SK-N-SH treated with all-trans-retinoic acid at 6 μM for 48 hours (cell line): ENCODE data around the gene KRT31.

Experiments used
- ATAC-seq: fragments of 200-7000 bp; cut with Tn5 transposase; 3 replicates; pipeline ENCODE4 v1.9.1; 2020; ENCODE audit warnings: mild to moderate bottlenecking, moderate library complexity
- ARNTL ChIP-seq: fragments of 450-650 bp; formaldehyde crosslinking; IDR thresholded peaks from 2 replicates; pipeline ENCODE4 v1.5.0; 2020; ENCODE audit warnings: low read depth, mild to moderate bottlenecking, moderate library complexity, borderline replicate concordance
- BACH2 ChIP-seq: fragments of 250-450 bp; sonication (Bioruptor Pico); IDR thresholded peaks from 2 replicates; pipeline ENCODE4 v1.9.0; 2021; ENCODE audit warnings: mild to moderate bottlenecking, borderline replicate concordance
- CSDC2 ChIP-seq: fragments of 250-450 bp; sonication (Bioruptor Pico); IDR thresholded peaks from 2 replicates; pipeline ENCODE4 v1.5.0; 2020; ENCODE audit warnings: mild to moderate bottlenecking, moderate library complexity
- CSRNP3 ChIP-seq: fragments of 250-450 bp; sonication (Bioruptor Pico); IDR thresholded peaks from 2 replicates; pipeline ENCODE4 v1.5.1; 2021; ENCODE audit warnings: mild to moderate bottlenecking, moderate library complexity
- ESRRG ChIP-seq: fragments of 250-450 bp; sonication (Bioruptor Pico); IDR thresholded peaks from 2 replicates; pipeline ENCODE4 v1.6.1; 2021; ENCODE audit warnings: mild to moderate bottlenecking
- GLIS3 ChIP-seq: fragments of 250-450 bp; sonication (Bioruptor Pico); IDR thresholded peaks from 2 replicates; pipeline ENCODE4 v1.5.0; 2020; ENCODE audit warnings: mild to moderate bottlenecking, moderate library complexity
- ISL1 ChIP-seq: fragments of 250-450 bp; sonication (Bioruptor Pico); IDR thresholded peaks from 2 replicates; pipeline ENCODE4 v2.1.2; 2022; ENCODE audit warnings: mild to moderate bottlenecking, moderate library complexity
- OSR1 ChIP-seq: fragments of 250-450 bp; sonication (Bioruptor Pico); IDR thresholded peaks from 2 replicates; pipeline ENCODE4 v1.8.0; 2022; ENCODE audit warnings: moderate library complexity, mild to moderate bottlenecking, inconsistent platforms
- PPARA ChIP-seq: fragments of 250-450 bp; sonication (Bioruptor Pico); IDR thresholded peaks from 2 replicates; pipeline ENCODE4 v1.5.0; 2020; ENCODE audit warnings: mild to moderate bottlenecking, borderline replicate concordance
- RARB ChIP-seq: fragments of 250-450 bp; sonication (Bioruptor Pico); IDR thresholded peaks from 2 replicates; pipeline ENCODE4 v1.8.0; 2021; ENCODE audit warnings: mild to moderate bottlenecking, moderate library complexity
- SNAI2 ChIP-seq: fragments of 250-450 bp; sonication (Bioruptor Pico); IDR thresholded peaks from 2 replicates; pipeline ENCODE4 v1.5.0; 2020; ENCODE audit warnings: mild to moderate bottlenecking, moderate library complexity
- TCF4 ChIP-seq: fragments of 250-450 bp; sonication (Bioruptor Pico); IDR thresholded peaks from 2 replicates; pipeline ENCODE4 v1.8.0; 2021; ENCODE audit warnings: mild to moderate bottlenecking, moderate library complexity, borderline replicate concordance
- TOX ChIP-seq: fragments of 250-450 bp; sonication (Bioruptor Pico); IDR thresholded peaks from 2 replicates; pipeline ENCODE4 v1.8.0; 2021; ENCODE audit warnings: mild to moderate bottlenecking, moderate library complexity, borderline replicate concordance
- ZC3H10 ChIP-seq: fragments of 250-450 bp; sonication (Bioruptor Pico); IDR thresholded peaks from 2 replicates; pipeline ENCODE4 v1.5.1; 2021; ENCODE audit warnings: mild to moderate bottlenecking, moderate library complexity
- ZFP3 ChIP-seq: fragments of 250-450 bp; sonication (Bioruptor Pico); IDR thresholded peaks from 2 replicates; pipeline ENCODE4 v1.5.0; 2020; ENCODE audit warnings: mild to moderate bottlenecking, moderate library complexity
- ZFP30 ChIP-seq: fragments of 450-650 bp; formaldehyde crosslinking; IDR thresholded peaks from 2 replicates; pipeline ENCODE4 v1.5.0; 2022; ENCODE audit warnings: mild to moderate bottlenecking, moderate library complexity
- ZNF565 ChIP-seq: fragments of 450-650 bp; formaldehyde crosslinking; conservative IDR thresholded peaks from 2 replicates; pipeline ENCODE4 v1.5.0; 2020; ENCODE audit warnings: low read depth, mild to moderate bottlenecking, moderate library complexity
- ZNF70 ChIP-seq: fragments of 450-650 bp; formaldehyde crosslinking; IDR thresholded peaks from 2 replicates; pipeline ENCODE4 v1.5.0; 2020; ENCODE audit warnings: mild to moderate bottlenecking, moderate library complexity
- ZNF8 ChIP-seq: fragments of 450-650 bp; formaldehyde crosslinking; IDR thresholded peaks from 2 replicates; pipeline ENCODE4 v1.5.0; 2020; ENCODE audit warnings: mild to moderate bottlenecking, moderate library complexity
- TF ChIP-seq, protein P1 (sequence below): fragments of 250-450 bp; sonication (Bioruptor Pico); IDR thresholded peaks from 2 replicates; pipeline ENCODE4 v1.5.1; 2020; ENCODE audit warnings: low read depth, mild to moderate bottlenecking, moderate library complexity
- TF ChIP-seq, protein P2 (sequence below): fragments of 250-450 bp; sonication (Bioruptor Pico); IDR thresholded peaks from 2 replicates; pipeline ENCODE4 v1.8.0; 2020; ENCODE audit warnings: mild to moderate bottlenecking, moderate library complexity, borderline replicate concordance
- TF ChIP-seq, protein P3 (sequence below): fragments of 250-450 bp; sonication (Bioruptor Pico); IDR thresholded peaks from 2 replicates; pipeline ENCODE4 v1.5.0; 2020; ENCODE audit warnings: mild to moderate bottlenecking, moderate library complexity

Gene KRT31

GRCh38 chr17:41363881-41364280 is 33.5 kb downstream of the KRT31 start:
- TF ChIP-seq ZNF565 (no peak), ZFP3 (CRISPR knock-in tag) (no peak), BACH2 (CRISPR knock-in tag) (no peak), TOX (CRISPR knock-in tag) (no peak), ARNTL (CRISPR knock-in tag) (no peak), SNAI2 (no peak), ZNF8 (CRISPR knock-in tag) (no peak), TCF4 (CRISPR knock-in tag) (no peak), GLIS3 (CRISPR knock-in tag) (no peak), PPARA (no peak), ZC3H10 (CRISPR knock-in tag) (no peak), ZFP30 (CRISPR knock-in tag) (no peak), OSR1 (no peak), CSRNP3 (CRISPR knock-in tag) (no peak), ZNF70 (CRISPR knock-in tag) (no peak), CSDC2 (no peak)
- TF ChIP-seq, protein P1, sequence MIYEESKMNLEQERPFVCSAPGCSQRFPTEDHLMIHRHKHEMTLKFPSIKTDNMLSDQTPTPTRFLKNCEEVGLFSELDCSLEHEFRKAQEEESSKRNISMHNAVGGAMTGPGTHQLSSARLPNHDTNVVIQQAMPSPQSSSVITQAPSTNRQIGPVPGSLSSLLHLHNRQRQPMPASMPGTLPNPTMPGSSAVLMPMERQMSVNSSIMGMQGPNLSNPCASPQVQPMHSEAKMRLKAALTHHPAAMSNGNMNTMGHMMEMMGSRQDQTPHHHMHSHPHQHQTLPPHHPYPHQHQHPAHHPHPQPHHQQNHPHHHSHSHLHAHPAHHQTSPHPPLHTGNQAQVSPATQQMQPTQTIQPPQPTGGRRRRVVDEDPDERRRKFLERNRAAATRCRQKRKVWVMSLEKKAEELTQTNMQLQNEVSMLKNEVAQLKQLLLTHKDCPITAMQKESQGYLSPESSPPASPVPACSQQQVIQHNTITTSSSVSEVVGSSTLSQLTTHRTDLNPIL: no peak
- TF ChIP-seq, all 23 proteins: peak for 0
- ATAC-seq: no peak

DNA sequence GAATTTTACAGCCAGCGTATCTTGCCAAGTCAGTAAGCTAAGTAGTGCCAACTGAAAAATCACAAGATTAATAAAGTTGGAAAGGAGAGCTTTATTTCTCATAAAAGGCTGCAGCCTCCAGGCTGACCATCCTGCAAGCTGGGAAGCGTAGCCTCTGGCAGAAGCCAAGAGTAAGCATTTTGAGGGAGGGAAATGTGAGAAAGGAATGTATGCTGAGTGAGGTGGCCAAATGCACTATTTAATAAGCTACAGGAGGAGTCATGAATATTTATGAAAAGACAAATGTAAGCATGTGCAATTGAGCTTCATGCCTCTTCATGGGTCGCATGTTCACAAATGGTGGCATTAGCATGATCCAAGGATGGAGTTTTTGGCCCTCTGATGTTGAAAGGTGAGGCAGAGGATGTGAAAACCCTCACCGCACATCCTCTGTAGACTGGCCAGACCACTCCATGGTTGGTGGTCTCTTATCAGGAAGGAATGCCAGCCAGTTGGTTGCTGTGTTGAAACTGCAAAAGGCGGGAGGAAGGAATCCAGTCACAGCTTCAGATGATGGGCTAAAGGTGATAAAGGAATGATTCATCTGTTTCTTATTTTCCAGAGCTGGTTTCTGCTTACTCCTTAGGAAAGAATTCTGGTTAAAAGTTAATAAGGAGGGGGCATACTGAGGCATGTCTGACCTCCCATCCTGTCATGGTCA is 37.0 kb downstream of the KRT31 start:
- TF ChIP-seq ZFP30 (CRISPR knock-in tag) (no peak), RARB (CRISPR knock-in tag) (no peak), PPARA (no peak), CSRNP3 (CRISPR knock-in tag) (no peak), ESRRG (CRISPR knock-in tag) (no peak), ARNTL (CRISPR knock-in tag) (no peak), BACH2 (CRISPR knock-in tag) (no peak), ZNF565 (no peak), ISL1 (CRISPR knock-in tag) (no peak), ZFP3 (CRISPR knock-in tag) (no peak)
- no peak for ATAC-seq

- TF ChIP-seq ARNTL (CRISPR knock-in tag): no peak
- no peak for TF ChIP-seq BACH2 (CRISPR knock-in tag)
- TF ChIP-seq ZFP3 (CRISPR knock-in tag): no peak
- no peak for TF ChIP-seq TCF4 (CRISPR knock-in tag)
- no peak for TF ChIP-seq ISL1 (CRISPR knock-in tag)
- TF ChIP-seq RARB (CRISPR knock-in tag): no peak
- no peak for TF ChIP-seq PPARA
- TF ChIP-seq, protein P2, sequence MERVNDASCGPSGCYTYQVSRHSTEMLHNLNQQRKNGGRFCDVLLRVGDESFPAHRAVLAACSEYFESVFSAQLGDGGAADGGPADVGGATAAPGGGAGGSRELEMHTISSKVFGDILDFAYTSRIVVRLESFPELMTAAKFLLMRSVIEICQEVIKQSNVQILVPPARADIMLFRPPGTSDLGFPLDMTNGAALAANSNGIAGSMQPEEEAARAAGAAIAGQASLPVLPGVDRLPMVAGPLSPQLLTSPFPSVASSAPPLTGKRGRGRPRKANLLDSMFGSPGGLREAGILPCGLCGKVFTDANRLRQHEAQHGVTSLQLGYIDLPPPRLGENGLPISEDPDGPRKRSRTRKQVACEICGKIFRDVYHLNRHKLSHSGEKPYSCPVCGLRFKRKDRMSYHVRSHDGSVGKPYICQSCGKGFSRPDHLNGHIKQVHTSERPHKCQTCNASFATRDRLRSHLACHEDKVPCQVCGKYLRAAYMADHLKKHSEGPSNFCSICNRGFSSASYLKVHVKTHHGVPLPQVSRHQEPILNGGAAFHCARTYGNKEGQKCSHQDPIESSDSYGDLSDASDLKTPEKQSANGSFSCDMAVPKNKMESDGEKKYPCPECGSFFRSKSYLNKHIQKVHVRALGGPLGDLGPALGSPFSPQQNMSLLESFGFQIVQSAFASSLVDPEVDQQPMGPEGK: no peak
- no peak for TF ChIP-seq GLIS3 (CRISPR knock-in tag)
- no peak for TF ChIP-seq ESRRG (CRISPR knock-in tag)
- TF ChIP-seq CSDC2: no peak
- TF ChIP-seq ZFP30 (CRISPR knock-in tag): no peak
- TF ChIP-seq ZNF565: no peak
- TF ChIP-seq, protein P3, sequence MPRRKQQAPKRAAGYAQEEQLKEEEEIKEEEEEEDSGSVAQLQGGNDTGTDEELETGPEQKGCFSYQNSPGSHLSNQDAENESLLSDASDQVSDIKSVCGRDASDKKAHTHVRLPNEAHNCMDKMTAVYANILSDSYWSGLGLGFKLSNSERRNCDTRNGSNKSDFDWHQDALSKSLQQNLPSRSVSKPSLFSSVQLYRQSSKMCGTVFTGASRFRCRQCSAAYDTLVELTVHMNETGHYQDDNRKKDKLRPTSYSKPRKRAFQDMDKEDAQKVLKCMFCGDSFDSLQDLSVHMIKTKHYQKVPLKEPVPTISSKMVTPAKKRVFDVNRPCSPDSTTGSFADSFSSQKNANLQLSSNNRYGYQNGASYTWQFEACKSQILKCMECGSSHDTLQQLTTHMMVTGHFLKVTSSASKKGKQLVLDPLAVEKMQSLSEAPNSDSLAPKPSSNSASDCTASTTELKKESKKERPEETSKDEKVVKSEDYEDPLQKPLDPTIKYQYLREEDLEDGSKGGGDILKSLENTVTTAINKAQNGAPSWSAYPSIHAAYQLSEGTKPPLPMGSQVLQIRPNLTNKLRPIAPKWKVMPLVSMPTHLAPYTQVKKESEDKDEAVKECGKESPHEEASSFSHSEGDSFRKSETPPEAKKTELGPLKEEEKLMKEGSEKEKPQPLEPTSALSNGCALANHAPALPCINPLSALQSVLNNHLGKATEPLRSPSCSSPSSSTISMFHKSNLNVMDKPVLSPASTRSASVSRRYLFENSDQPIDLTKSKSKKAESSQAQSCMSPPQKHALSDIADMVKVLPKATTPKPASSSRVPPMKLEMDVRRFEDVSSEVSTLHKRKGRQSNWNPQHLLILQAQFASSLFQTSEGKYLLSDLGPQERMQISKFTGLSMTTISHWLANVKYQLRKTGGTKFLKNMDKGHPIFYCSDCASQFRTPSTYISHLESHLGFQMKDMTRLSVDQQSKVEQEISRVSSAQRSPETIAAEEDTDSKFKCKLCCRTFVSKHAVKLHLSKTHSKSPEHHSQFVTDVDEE: no peak
- TF ChIP-seq, all 23 proteins: peak for 0
These were observed 42.9 kb downstream of the KRT31 start for GRCh38 chr17:41354536-41354935.

More at GRCh38 chr17:41354536-41354935, 42.9 kb downstream of the KRT31 start:
- no peak for ATAC-seq
